T follicular helper cell (primary cell): ENCODE results near the gene IBA57.
"Not testable (repeated sequence)": the region's sequence is repeated elsewhere in the genome, so short reads cannot be mapped to it uniquely, and the experiment has no call there.

Experiments
- DNase-seq: peaks from one replicate; pipeline ENCODE4 v3.0.0-alpha.2; 2020; ENCODE audit warnings: low read depth

The IBA57 gene

GRCh38 chr1:228212966-228213844 lies 47.6 kb downstream of the IBA57 start:
- DNase-seq, result peak; percentile 89

- DNase-seq, result no peak
Measured at GRCh38 chr1:228213917-228214808, 48.6 kb downstream of the IBA57 start.

- no peak for DNase-seq
Measured at GRCh38 chr1:228214921-228215662, 49.5 kb downstream of the IBA57 start.

GRCh38 chr1:228215663-228216116 lies 50.1 kb downstream of the IBA57 start:
- DNase-seq, result no peak

GRCh38 chr1:228216371-228217320 lies 51.0 kb downstream of the IBA57 start:
- no peak for DNase-seq

GRCh38 chr1:228217551-228218344 lies 52.1 kb downstream of the IBA57 start:
- DNase-seq, result no peak

GRCh38 chr1:228218513-228219244 lies 53.1 kb downstream of the IBA57 start:
- no peak for DNase-seq

GRCh38 chr1:228219245-228219961 lies 53.8 kb downstream of the IBA57 start:
- no peak for DNase-seq

GRCh38 chr1:228219962-228220780 lies 54.6 kb downstream of the IBA57 start:
- DNase-seq, result no peak

GRCh38 chr1:228221097-228221496 lies 55.5 kb downstream of the IBA57 start:
- DNase-seq, result not testable (repeated sequence)

- no peak for DNase-seq
Measured at GRCh38 chr1:228222548-228222947, 56.9 kb downstream of the IBA57 start.

- DNase-seq, result no peak
Measured at GRCh38 chr1:228224198-228225164, 58.9 kb downstream of the IBA57 start.

- no peak for DNase-seq
Measured at GRCh38 chr1:228225165-228225710, 59.6 kb downstream of the IBA57 start.

GRCh38 chr1:228225740-228226139 lies 60.1 kb downstream of the IBA57 start:
- DNase-seq, result no peak

GRCh38 chr1:228226141-228226874 lies 60.7 kb downstream of the IBA57 start:
- DNase-seq, result no peak
